Kidney tubule cell (primary cell): ENCODE results near the gene PPP1R7.

Source experiments
- DNase-seq: peaks from one replicate; pipeline ENCODE4 v3.0.0-alpha.2; 2018; ENCODE audit warnings: low spot score

The PPP1R7 gene

GRCh38 chr2:241139531-241140444 is 10.5 kb upstream of the PPP1R7 start:
- DNase-seq, result no peak

- DNase-seq, result no peak
Measured at GRCh38 chr2:241140445-241140840, 9.8 kb upstream of the PPP1R7 start.

GRCh38 chr2:241141214-241141770 is 9.0 kb upstream of the PPP1R7 start:
- DNase-seq, result no peak

GRCh38 chr2:241142063-241142462 is 8.2 kb upstream of the PPP1R7 start:
- DNase-seq, result no peak

GRCh38 chr2:241142593-241142992 is 7.7 kb upstream of the PPP1R7 start:
- DNase-seq, result no peak

- no peak for DNase-seq
Measured at GRCh38 chr2:241146286-241146685, 4.0 kb upstream of the PPP1R7 start.

GRCh38 chr2:241147336-241147735 is 2.9 kb upstream of the PPP1R7 start:
- no peak for DNase-seq

- DNase-seq, result peak; percentile 4
Measured at GRCh38 chr2:241148239-241148638, 2.0 kb upstream of the PPP1R7 start.

- DNase-seq, result peak; percentile 96
Measured at GRCh38 chr2:241148891-241149674, 1.2 kb upstream of the PPP1R7 start, which contains the start of gene PASK. Gene PASK (minus strand): TSS chr2:241149472. CDS start chr2:241143032, 6,440 bp downstream.

- DNase-seq, result no peak
Measured at GRCh38 chr2:241149675-241149924, 667 bp upstream of the PPP1R7 start.

- DNase-seq, result no peak
Measured at GRCh38 chr2:241150660-241151530, 628 bp downstream of the PPP1R7 start.

GRCh38 chr2:241151934-241152660 is 1.8 kb downstream of the PPP1R7 start:
- DNase-seq, result no peak

GRCh38 chr2:241153616-241154015 is 3.3 kb downstream of the PPP1R7 start:
- peak; percentile 40 for DNase-seq

GRCh38 chr2:241154915-241155314 is 4.6 kb downstream of the PPP1R7 start:
- no peak for DNase-seq

GRCh38 chr2:241155936-241156335 is 5.7 kb downstream of the PPP1R7 start:
- no peak for DNase-seq

GRCh38 chr2:241156971-241157441 is 6.7 kb downstream of the PPP1R7 start:
- DNase-seq, result no peak

GRCh38 chr2:241157841-241158545 is 7.7 kb downstream of the PPP1R7 start:
- peak; percentile 23 for DNase-seq

GRCh38 chr2:241158546-241158900 is 8.3 kb downstream of the PPP1R7 start:
- no peak for DNase-seq

- no peak for DNase-seq
Measured at GRCh38 chr2:241159116-241159515, 8.8 kb downstream of the PPP1R7 start.

- DNase-seq, result no peak
Measured at GRCh38 chr2:241160318-241160717, 10.1 kb downstream of the PPP1R7 start.
